VCaP (cell line): Measurements from ENCODE around the gene EGFLAM.

Experiments
- H3K27ac ChIP-seq: fragments of 450-650 bp; 2 replicates; pipeline ENCODE4 v1.5.1; 2017
- CTCF ChIP-seq: fragments of 450-650 bp; conservative IDR thresholded peaks from 2 replicates; pipeline ENCODE4 v1.5.1; 2017; ENCODE audit warnings: mild to moderate bottlenecking, moderate library complexity

EGFLAM gene

GRCh38 chr5:38441453-38442246, 183.3 kb downstream of the EGFLAM start:
- H3K27ac ChIP-seq = peak overlapping the region; percentile 43
- peak; percentile 98 for TF ChIP-seq CTCF

- no peak overlapping the region for H3K27ac ChIP-seq
- TF ChIP-seq CTCF = no peak
These were observed 183.9 kb downstream of the EGFLAM start for GRCh38 chr5:38442247-38442573.

GRCh38 chr5:38443390-38443789, 185.0 kb downstream of the EGFLAM start:
- peak; percentile 24; the same call in 1 of the 2 replicates for TF ChIP-seq CTCF
- H3K27ac ChIP-seq = no peak overlapping the region

GRCh38 chr5:38445374-38446028, 187.1 kb downstream of the EGFLAM start:
- no peak for TF ChIP-seq CTCF
- H3K27ac ChIP-seq = no peak overlapping the region

- no peak for TF ChIP-seq CTCF
- no peak overlapping the region for H3K27ac ChIP-seq
These were observed 187.7 kb downstream of the EGFLAM start for GRCh38 chr5:38446029-38446522.

GRCh38 chr5:38447056-38447455, 188.7 kb downstream of the EGFLAM start:
- no peak overlapping the region for H3K27ac ChIP-seq

More at GRCh38 chr5:38447056-38447455, 188.7 kb downstream of the EGFLAM start:
- TF ChIP-seq CTCF = no peak
